ENCODE data around the gene FAM193A.

DNA sequence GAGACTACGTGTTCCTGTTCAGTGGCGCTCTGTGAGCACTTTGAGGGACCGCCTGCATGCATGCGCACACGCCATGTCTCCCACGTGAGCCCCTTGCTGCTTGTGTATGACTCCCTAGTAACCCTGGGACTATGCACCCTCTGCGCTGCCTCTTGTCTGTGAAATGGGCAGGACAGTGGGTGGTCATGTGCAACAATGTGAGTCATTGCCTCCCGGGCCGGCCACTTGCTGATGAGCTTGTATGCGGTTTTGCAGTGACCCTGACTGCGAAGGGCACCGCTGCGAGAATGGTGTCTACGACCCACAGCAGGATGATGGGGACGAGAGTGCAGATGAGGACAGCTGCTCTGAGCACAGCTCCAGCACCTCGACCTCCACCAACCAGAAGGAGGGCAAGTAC is 158.2 kb downstream of the FAM193A start:
- TF ChIP-seq, protein P1, sequence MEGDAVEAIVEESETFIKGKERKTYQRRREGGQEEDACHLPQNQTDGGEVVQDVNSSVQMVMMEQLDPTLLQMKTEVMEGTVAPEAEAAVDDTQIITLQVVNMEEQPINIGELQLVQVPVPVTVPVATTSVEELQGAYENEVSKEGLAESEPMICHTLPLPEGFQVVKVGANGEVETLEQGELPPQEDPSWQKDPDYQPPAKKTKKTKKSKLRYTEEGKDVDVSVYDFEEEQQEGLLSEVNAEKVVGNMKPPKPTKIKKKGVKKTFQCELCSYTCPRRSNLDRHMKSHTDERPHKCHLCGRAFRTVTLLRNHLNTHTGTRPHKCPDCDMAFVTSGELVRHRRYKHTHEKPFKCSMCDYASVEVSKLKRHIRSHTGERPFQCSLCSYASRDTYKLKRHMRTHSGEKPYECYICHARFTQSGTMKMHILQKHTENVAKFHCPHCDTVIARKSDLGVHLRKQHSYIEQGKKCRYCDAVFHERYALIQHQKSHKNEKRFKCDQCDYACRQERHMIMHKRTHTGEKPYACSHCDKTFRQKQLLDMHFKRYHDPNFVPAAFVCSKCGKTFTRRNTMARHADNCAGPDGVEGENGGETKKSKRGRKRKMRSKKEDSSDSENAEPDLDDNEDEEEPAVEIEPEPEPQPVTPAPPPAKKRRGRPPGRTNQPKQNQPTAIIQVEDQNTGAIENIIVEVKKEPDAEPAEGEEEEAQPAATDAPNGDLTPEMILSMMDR (IDR thresholded peaks at IDR 0.05): no peak
- TF ChIP-seq POLR2A (IDR thresholded peaks at IDR 0.05) (no peak), EP300 (IDR thresholded peaks at IDR 0.05) (no peak)
